Measurements from ENCODE around the gene SLU7.

SLU7 gene

GRCh38 chr5:160418561-160419457 is at the start of gene SLU7:
Gene SLU7 (minus strand): TSS chr5:160419081. CDS start chr5:160415294, 3,787 bp downstream.
- peak; percentile 72 for DNase-seq (ENCODE audit: low read depth, low spot score)

GRCh38 chr5:160468363-160468975 is 49.6 kb upstream of the SLU7 start:
- peak overlapping the region; percentile 43 for H3K27ac ChIP-seq
- no peak for DNase-seq (ENCODE audit: low read depth, low spot score)

More at GRCh38 chr5:160418561-160419457, at the start of gene SLU7:
- H3K27ac ChIP-seq: peak within 1 kb of the TSS; percentile 79

GRCh38 chr5:160467555-160468362 is 48.9 kb upstream of the SLU7 start:
- DNase-seq (ENCODE audit: low read depth, low spot score): no peak
- peak overlapping the region; percentile 43 for H3K27ac ChIP-seq

GRCh38 chr5:160466889-160467554 is 48.1 kb upstream of the SLU7 start:
- no peak for DNase-seq (ENCODE audit: low read depth, low spot score)
- peak overlapping the region; percentile 43 for H3K27ac ChIP-seq

- no peak overlapping the region for H3K27ac ChIP-seq
- no peak for DNase-seq (ENCODE audit: low read depth, low spot score)
Measured at GRCh38 chr5:160466116-160466515, 47.2 kb upstream of the SLU7 start.

GRCh38 chr5:160464466-160464797 is 45.6 kb upstream of the SLU7 start:
- H3K27ac ChIP-seq: peak overlapping the region; percentile 30
- no peak for DNase-seq (ENCODE audit: low read depth, low spot score)

- H3K27ac ChIP-seq: peak overlapping the region; percentile 30
- no peak for DNase-seq (ENCODE audit: low read depth, low spot score)
Measured at GRCh38 chr5:160463740-160464465, 45.0 kb upstream of the SLU7 start.

- no peak for DNase-seq (ENCODE audit: low read depth, low spot score)
- peak overlapping the region; percentile 30 for H3K27ac ChIP-seq
Measured at GRCh38 chr5:160463227-160463626, 44.3 kb upstream of the SLU7 start.

DNA sequence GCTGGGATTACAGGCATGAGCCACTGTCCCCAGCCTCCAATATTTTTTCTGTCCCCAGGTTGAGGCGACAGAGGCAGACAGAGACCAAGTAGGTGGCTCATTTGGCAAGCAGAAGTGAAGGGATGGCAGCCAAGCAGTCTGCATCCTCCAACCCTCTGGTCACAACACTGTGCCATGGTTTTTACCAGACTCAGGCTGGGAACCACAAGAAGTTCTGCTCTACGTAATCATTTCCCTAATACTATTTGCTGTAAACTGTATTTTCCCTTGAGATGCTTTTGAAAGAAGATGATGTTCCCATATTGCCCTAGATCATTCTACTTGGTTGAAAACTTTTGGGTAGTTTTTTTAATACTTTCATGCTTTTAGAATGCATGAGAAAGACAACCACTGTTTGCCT is 43.3 kb upstream of the SLU7 start:
- DNase-seq (ENCODE audit: low read depth, low spot score): no peak
- no peak overlapping the region for H3K27ac ChIP-seq

GRCh38 chr5:160461378-160461777 is 42.5 kb upstream of the SLU7 start:
- no peak for DNase-seq (ENCODE audit: low read depth, low spot score)
- H3K27ac ChIP-seq: no peak overlapping the region

- DNase-seq (ENCODE audit: low read depth, low spot score): no peak
- no peak overlapping the region for H3K27ac ChIP-seq
Measured at GRCh38 chr5:160460377-160461049, 41.6 kb upstream of the SLU7 start.

GRCh38 chr5:160458806-160459800 is 40.2 kb upstream of the SLU7 start:
- no peak for DNase-seq (ENCODE audit: low read depth, low spot score)

DNA sequence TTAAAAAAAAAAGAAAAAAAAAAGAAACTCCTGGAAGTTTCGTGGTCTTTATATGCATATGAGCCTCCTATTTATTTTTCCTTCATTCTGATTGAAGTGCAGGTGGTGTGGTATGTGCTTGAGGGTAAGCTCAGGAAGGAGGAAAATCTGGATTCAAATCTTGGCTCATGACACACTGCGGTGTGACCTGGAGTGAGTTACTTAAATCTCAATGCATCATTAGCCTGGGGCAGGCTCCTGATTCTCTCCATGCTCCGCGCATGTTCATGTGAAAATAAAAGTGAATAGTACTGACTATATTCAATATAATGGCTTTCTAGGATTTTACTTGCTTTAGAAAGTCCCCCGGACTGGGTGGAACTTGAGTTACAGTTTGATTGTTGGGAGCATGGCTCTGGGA is 38.4 kb upstream of the SLU7 start:
- H3K27ac ChIP-seq: no peak overlapping the region
- no peak for DNase-seq (ENCODE audit: low read depth, low spot score)

More at GRCh38 chr5:160458806-160459800, 40.2 kb upstream of the SLU7 start:
- H3K27ac ChIP-seq: no peak overlapping the region

- no peak overlapping the region for H3K27ac ChIP-seq
- DNase-seq (ENCODE audit: low read depth, low spot score): no peak
Measured at GRCh38 chr5:160456480-160457177, 37.7 kb upstream of the SLU7 start.

- no peak overlapping the region for H3K27ac ChIP-seq
Measured at GRCh38 chr5:160455600-160455999, 36.7 kb upstream of the SLU7 start.

GRCh38 chr5:160453751-160454150 is 34.9 kb upstream of the SLU7 start:
- no peak overlapping the region for H3K27ac ChIP-seq
- DNase-seq (ENCODE audit: low read depth, low spot score): no peak

More at GRCh38 chr5:160455600-160455999, 36.7 kb upstream of the SLU7 start:
- no peak for DNase-seq (ENCODE audit: low read depth, low spot score)

GRCh38 chr5:160452795-160453194 is 33.9 kb upstream of the SLU7 start:
- no peak overlapping the region for H3K27ac ChIP-seq
- DNase-seq (ENCODE audit: low read depth, low spot score): no peak

Measured in epithelial cell of prostate (primary cell).